GM12801 (cell line): Measurements from ENCODE around the gene SUFU.

ENCODE experiments used
- TF ChIP-seq, protein P1 (sequence below): IDR thresholded peaks from one replicate; pipeline ENCODE4 v1.5.1; 2011; ENCODE audit warnings: control low read depth; ENCODE audit not compliant: insufficient read length; ENCODE audit errors: extremely low read depth

SUFU gene

DNA sequence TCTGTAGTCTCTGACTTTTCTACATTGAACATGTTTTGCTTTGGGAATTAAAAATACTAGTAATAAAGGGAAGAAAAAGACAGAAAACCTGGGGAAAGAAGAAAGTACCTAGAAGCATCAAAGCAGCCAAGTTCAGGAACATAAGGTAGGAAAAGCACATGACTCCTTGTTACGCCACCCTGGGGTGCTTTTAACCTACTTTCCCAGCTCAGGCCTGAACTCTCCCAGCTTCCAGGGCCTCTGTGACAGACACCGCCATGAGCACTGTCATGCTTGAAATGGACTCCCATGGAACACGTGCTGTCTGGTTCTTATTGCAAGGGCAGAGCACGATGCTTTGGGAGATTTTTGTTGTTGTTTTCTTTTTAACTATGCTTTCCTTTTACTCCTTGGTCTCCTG lies 12.6 kb upstream of the SUFU start:
- TF ChIP-seq, protein P1, sequence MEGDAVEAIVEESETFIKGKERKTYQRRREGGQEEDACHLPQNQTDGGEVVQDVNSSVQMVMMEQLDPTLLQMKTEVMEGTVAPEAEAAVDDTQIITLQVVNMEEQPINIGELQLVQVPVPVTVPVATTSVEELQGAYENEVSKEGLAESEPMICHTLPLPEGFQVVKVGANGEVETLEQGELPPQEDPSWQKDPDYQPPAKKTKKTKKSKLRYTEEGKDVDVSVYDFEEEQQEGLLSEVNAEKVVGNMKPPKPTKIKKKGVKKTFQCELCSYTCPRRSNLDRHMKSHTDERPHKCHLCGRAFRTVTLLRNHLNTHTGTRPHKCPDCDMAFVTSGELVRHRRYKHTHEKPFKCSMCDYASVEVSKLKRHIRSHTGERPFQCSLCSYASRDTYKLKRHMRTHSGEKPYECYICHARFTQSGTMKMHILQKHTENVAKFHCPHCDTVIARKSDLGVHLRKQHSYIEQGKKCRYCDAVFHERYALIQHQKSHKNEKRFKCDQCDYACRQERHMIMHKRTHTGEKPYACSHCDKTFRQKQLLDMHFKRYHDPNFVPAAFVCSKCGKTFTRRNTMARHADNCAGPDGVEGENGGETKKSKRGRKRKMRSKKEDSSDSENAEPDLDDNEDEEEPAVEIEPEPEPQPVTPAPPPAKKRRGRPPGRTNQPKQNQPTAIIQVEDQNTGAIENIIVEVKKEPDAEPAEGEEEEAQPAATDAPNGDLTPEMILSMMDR, result no peak

DNA sequence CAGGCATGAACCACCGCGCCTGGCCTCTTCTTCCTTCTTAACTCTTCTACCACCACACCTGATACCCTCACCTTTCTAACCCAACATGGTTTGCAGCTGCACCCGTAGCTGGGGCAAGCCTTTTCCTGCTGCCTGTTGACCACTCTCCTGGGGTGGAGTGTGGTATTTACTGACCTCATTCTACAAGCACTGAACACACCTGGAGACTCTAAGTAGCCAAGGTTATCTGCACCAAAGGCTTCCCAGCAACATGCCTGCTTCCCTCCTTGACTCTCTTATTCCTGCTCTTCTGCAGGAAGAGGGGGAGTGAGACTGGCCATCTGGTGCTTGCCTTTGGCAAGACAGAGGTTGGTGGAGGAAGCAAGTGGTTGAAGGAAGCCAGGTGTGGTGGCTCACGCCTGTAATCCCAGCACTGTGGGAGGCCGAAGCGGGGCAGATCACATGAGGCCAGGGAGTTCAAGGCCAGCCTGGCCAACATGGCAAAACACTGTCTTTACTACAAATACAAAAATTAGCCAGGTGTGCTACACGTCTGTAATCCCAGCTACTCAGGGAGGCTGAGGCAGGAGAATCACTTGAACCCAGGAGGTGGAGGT lies 11.3 kb upstream of the SUFU start:
- TF ChIP-seq, protein P1, result no peak

DNA sequence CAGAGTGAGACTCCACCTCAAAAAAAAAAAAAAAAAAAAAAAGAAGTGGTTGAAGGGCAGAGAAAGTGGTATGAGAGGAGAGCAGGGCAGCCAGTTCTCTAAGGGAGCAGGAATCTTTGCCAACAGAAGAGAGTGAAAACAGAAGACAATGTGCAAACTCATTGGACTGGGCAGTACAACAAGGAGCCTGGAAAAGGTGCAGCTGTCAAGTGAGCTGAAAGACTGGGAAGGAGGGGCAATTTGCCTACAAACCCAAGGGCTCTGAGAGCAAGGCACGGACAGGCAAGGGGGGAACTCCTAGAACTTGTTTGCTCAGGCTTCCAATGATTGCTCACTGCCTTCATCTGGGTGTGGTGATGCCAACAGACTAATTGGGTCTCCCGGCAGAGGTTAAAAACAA lies 10.8 kb upstream of the SUFU start:
- TF ChIP-seq, protein P1, result no peak

DNA sequence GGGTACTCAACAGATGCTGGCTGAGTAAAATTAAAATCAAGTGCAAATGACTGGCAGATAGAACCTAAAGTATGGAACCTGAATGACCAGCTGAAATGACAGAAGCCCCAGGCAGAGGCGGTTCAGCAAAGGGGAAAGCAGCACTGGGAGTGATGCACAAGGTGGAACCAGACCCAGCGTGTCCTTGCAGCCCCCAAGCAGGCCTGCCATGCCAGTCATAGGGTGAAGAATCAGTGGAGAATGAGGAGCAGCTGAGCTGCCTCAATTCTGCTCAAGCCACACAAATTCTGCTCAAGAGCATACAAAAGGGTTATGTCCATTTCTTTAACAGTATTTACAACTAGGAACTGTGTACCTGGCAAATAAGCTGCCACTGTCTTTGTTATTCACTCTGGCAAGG lies 10.0 kb upstream of the SUFU start:
- TF ChIP-seq, protein P1, result no peak

DNA sequence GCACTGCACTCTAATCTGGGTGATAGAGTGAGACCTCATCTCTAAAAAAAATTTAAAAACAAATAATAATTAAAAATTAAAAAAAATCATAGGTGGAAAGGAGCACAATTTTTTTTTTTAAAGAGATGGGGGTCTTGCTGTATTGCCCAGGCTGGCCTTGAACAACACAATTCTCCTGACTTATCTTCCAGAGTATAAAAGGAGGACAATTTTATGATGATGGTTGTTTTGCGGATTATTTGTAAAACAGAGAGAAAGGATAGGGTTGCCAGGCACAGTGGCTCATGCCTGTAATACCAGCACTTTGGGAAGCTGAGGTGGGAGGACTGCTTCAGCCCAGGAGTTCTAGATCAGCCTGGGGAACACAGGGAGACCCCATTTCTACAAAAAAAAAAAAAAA lies 6.2 kb upstream of the SUFU start:
- TF ChIP-seq, protein P1, result no peak

DNA sequence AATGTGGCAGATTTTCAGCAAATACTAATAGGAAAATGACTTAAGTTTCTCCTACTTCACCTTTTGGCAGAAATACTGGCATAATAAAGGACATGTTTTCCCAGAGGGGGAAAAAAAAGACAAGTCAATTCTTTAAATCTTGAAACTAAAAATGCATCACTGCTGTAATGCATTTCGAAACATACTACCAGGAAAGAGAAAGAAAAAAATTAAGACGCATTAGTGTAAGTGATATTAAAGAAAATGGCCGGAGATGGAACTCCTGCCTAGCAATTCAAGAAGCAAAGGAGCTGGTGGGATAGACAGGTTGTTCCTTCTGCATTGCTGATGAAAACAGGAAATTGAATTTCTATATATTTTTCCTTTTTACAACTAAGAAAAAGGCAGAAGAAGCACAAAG lies 4.4 kb upstream of the SUFU start:
- TF ChIP-seq, protein P1, result no peak

DNA sequence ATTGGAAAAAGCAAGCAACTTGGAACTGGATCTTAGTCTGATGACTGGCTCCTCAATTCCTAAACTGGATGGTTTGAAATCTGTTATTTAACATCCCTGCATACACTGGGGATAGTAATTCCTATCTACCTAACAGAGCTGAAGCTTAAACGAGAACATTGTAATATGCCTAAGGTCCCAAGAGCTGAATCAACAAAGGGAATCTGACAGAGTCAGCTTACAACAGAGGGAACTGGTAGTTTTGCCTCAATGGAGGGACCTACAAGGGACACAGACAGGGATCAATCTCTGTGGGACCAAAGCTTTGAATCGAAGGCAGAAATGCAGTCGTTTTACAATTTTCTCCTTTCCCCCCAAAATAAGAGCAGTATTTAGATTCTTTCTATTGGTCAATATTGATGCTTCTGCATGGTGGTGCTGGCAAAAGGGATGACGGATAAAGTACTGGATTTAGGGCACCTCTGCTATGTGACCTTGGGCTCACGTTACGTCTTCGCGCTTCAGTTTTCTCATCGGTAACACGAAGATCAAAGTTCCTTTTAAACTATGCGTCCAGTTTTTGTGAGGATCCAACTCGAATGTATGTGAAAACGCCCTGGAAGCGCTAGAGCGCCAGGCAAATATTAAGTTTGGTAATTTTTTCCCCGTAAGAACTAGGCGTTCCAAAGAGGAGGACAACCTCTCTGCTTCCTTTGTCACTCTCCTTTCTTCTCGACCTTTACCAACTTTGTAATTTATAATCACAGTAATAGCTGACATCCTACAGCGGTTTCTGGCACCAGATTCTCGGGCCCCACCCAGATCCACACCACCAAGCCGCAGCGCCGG lies 2.4 kb upstream of the SUFU start:
- TF ChIP-seq, protein P1, result no peak
